ENCODE results near the gene PIMREG.

The PIMREG gene

GRCh38 chr17:6473128-6473767 is 29.0 kb downstream of the PIMREG start:
- peak; percentile 96 for TF ChIP-seq CTCF (IDR thresholded peaks at IDR 0.05; ENCODE audit: borderline replicate concordance, insufficient read depth, low read depth, low read length)
- no peak overlapping the region for H3K4me3 ChIP-seq (ENCODE audit: low read depth, low read length)

DNA sequence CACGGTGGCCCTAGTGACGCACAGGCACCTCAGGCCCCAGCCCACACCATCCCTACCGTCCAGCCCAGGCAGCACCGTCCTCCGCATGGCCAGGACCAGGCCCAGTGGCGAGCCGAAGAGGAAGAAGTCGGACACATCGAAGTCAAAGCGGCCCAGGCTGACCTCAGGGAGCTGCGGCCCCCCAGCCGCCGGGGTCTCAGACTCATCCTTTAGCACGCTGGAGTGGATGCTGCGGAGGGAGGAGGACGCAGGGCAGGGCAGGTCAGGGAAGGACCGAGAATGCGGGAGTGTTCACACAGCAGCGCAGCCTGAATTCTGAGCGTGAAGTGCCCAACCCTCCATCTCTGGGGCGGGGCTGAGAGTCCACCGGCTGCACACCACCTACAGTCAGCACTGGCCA is 30.1 kb downstream of the PIMREG start:
- no peak for TF ChIP-seq CTCF (IDR thresholded peaks at IDR 0.05; ENCODE audit: borderline replicate concordance, insufficient read depth, low read depth, low read length)
- H3K4me3 ChIP-seq (ENCODE audit: low read depth, low read length) = no peak overlapping the region

- no peak overlapping the region for H3K4me3 ChIP-seq (ENCODE audit: low read depth, low read length)
Observed at GRCh38 chr17:6474906-6475305, 30.7 kb downstream of the PIMREG start.

GRCh38 chr17:6475411-6475810 is 31.2 kb downstream of the PIMREG start:
- no peak overlapping the region for H3K4me3 ChIP-seq (ENCODE audit: low read depth, low read length)
- no peak for TF ChIP-seq CTCF (IDR thresholded peaks at IDR 0.05; ENCODE audit: borderline replicate concordance, insufficient read depth, low read depth, low read length)

More at GRCh38 chr17:6474906-6475305, 30.7 kb downstream of the PIMREG start:
- TF ChIP-seq CTCF (IDR thresholded peaks at IDR 0.05; ENCODE audit: borderline replicate concordance, insufficient read depth, low read depth, low read length) = no peak

DNA sequence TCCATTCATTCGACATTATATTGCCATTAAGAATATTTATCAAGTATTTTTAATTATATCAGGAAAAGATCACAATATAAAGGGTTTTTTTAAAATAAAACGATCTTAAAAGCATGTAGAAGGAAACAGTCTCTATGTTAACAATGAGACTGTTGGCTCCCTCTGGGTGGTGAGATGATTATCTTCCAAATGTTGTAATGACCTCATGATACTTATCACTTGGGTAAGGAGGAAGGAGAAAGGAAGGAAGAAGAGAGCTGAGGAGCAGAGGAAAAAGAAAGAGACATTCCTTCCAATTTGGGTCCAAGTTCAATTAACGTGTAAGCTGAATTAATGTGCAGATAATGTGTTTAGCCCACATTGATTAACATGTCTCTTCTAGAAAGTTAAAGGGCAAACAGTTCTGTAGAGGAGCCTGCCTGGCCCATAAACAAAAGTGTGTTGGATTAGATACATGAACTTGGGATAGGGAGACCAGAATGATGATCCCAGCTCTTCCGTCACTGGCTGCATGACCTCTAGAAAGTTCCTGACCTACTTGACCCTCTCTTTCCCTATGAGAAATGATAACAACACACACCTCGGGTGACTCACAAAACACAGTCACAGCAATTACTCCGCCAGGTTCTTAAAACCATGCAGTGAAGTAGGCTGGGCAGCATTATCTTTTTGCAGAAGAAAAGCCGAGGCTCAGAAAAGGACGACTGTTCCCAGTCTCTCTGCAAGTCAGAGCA is 32.0 kb downstream of the PIMREG start:
- no peak overlapping the region for H3K4me3 ChIP-seq (ENCODE audit: low read depth, low read length)
- no peak for TF ChIP-seq CTCF (IDR thresholded peaks at IDR 0.05; ENCODE audit: borderline replicate concordance, insufficient read depth, low read depth, low read length)

DNA sequence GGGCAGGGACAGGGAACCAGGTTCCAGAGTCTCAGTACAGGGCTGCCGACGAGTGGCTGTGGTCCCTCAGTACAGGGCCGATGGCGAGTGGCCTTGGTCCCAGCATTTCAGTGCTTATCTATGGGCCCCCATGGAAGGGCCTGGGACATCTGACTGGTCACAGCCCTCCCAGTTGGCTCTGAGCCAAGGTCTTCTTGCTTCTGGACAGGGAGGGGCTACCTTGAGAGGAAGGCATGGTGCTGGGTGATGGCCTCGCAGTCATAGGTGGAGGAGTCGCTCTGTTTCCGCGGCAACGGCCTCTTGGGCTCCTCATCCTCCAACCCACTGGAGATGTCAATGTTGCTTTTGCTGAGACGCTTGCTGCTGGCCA is 32.5 kb downstream of the PIMREG start:
- no peak overlapping the region for H3K4me3 ChIP-seq (ENCODE audit: low read depth, low read length)
- no peak for TF ChIP-seq CTCF (IDR thresholded peaks at IDR 0.05; ENCODE audit: borderline replicate concordance, insufficient read depth, low read depth, low read length)

DNA sequence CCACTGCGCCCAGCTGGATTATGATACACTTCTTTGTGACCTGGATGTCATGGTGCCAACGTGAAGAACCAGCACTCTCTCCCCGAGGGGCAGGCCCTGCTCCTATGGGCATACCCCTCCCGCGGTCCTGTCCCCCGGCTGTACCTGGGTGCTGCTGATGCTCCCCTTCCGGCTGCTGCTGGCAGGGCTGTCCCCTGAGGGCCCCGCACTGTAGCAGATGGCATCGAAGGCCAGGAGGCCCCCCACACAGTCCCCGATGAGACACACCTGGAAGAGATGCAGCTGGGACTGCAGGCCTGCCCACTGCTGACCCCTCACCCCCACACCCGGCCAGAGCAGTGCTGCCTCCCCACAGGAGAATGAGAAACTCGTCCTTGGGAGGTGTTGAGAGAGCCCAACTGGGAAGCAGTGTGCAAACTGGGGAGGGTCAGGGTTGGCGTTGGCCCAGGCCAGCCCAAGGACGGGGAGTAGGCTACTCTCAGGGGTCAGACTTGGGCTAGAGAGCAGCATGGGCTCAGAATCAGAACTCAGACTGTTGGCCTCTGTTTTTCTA is 33.7 kb downstream of the PIMREG start:
- no peak overlapping the region for H3K4me3 ChIP-seq (ENCODE audit: low read depth, low read length)
- no peak for TF ChIP-seq CTCF (IDR thresholded peaks at IDR 0.05; ENCODE audit: borderline replicate concordance, insufficient read depth, low read depth, low read length)

All from GM12875 (cell line).